Breast epithelium (tissue), 3 donors: ENCODE measurements around the gene MBOAT7.

ENCODE experiments used
- CTCF ChIP-seq, 3 donors: fragments of 450-650 bp; IDR thresholded peaks; one replicate each; pipeline ENCODE4 v1.5.1; 2016 to 2017; ENCODE audit warnings: antibody characterized with exemption in 3 of 3, mild to moderate bottlenecking in 3 of 3, moderate library complexity in 3 of 3
- POLR2A ChIP-seq: fragments of 450-650 bp; IDR thresholded peaks from one replicate; pipeline ENCODE4 v1.6.1; 2016; ENCODE audit warnings: antibody characterized with exemption, mild to moderate bottlenecking, moderate library complexity
- POLR2AphosphoS5 ChIP-seq, 3 donors: sonication (generic); formaldehyde crosslinking; IDR thresholded peaks; one replicate each; pipeline ENCODE4 v1.6.1; 2017; ENCODE audit warnings: antibody characterized with exemption in 3 of 3

GRCh38 chr19:54156953-54157352, 32.4 kb downstream of the MBOAT7 start:
- no peak for TF ChIP-seq CTCF (IDR thresholded peaks at IDR 0.05)
- TF ChIP-seq POLR2A, result no peak
- no peak for TF ChIP-seq POLR2AphosphoS5 (IDR thresholded peaks at IDR 0.05)
